HFF-Myc (cell line): ENCODE measurements around the gene SPP2.

Experiments used
- DNase-seq: peaks from one replicate; pipeline ENCODE4 v3.0.0-alpha.2; 2011; ENCODE audit warnings: low read depth; ENCODE audit errors: extremely low read depth
- H3K4me3 ChIP-seq: replicated peaks from 2 replicates; pipeline ENCODE4 v1.5.1; 2011; ENCODE audit warnings: low read depth, mild to moderate bottlenecking, control low read depth, low read length
- TF ChIP-seq, protein P1 (sequence below): IDR thresholded peaks from 2 replicates; pipeline ENCODE4 v1.5.1; 2012; ENCODE audit warnings: mild to moderate bottlenecking, low read depth, low read length, control low read depth; ENCODE audit errors: missing control alignments

Gene SPP2

GRCh38 chr2:234014427-234014826 lies 36.1 kb upstream of the SPP2 start:
- no peak overlapping the region for H3K4me3 ChIP-seq
- DNase-seq = no peak
- TF ChIP-seq, protein P1, sequence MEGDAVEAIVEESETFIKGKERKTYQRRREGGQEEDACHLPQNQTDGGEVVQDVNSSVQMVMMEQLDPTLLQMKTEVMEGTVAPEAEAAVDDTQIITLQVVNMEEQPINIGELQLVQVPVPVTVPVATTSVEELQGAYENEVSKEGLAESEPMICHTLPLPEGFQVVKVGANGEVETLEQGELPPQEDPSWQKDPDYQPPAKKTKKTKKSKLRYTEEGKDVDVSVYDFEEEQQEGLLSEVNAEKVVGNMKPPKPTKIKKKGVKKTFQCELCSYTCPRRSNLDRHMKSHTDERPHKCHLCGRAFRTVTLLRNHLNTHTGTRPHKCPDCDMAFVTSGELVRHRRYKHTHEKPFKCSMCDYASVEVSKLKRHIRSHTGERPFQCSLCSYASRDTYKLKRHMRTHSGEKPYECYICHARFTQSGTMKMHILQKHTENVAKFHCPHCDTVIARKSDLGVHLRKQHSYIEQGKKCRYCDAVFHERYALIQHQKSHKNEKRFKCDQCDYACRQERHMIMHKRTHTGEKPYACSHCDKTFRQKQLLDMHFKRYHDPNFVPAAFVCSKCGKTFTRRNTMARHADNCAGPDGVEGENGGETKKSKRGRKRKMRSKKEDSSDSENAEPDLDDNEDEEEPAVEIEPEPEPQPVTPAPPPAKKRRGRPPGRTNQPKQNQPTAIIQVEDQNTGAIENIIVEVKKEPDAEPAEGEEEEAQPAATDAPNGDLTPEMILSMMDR = no peak

DNA sequence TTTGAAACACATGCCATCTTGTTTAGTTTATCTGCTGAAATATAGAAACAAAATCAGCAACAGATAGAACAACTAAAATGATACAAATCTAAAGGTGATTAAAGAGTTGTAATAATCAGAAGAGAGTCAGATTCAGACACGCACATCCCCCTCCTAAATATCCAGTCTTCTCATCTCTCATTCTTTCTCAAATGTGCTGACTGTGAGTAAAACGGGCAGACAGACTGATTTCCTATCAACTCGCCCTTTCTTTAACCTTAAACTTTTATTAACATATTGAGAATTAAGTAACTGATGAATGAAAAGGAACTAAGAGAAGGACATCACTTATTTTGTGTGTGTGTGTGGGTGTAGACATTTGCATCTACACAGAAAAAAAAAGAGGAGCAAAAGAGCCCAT lies 34.6 kb upstream of the SPP2 start:
- TF ChIP-seq, protein P1 = no peak
- DNase-seq = no peak
- H3K4me3 ChIP-seq = no peak overlapping the region

- H3K4me3 ChIP-seq = no peak overlapping the region
- DNase-seq = no peak
- TF ChIP-seq, protein P1 = no peak
Observed at GRCh38 chr2:234019896-234020295, 30.6 kb upstream of the SPP2 start.

- DNase-seq = no peak
- TF ChIP-seq, protein P1 = no peak
- no peak overlapping the region for H3K4me3 ChIP-seq
Observed at GRCh38 chr2:234020332-234020731, 30.2 kb upstream of the SPP2 start.

- TF ChIP-seq, protein P1 = no peak
- DNase-seq = no peak
- H3K4me3 ChIP-seq = no peak overlapping the region
Observed at GRCh38 chr2:234022424-234022823, 28.1 kb upstream of the SPP2 start.

- DNase-seq = no peak
- TF ChIP-seq, protein P1 = no peak
- no peak overlapping the region for H3K4me3 ChIP-seq
Observed at GRCh38 chr2:234024304-234024703, 26.2 kb upstream of the SPP2 start.

- no peak for DNase-seq
- TF ChIP-seq, protein P1 = no peak
- H3K4me3 ChIP-seq = peak overlapping the region; percentile 21; the same call in 1 of the 2 replicates
Observed at GRCh38 chr2:234025466-234025865, 25.0 kb upstream of the SPP2 start.
